ENCODE measurements around the gene MDK. TPM values are rescaled to one million over a fixed set of nuclear protein-coding genes. Genes with fewer than 3 reads are reported as not detected.

The MDK gene
- total RNA-seq, 5 donors from 2014 or later (not counting 1 experiment from before 2014, with no cell fraction given): 5.8 to 8.6 (median 8.3) TPM

DNA sequence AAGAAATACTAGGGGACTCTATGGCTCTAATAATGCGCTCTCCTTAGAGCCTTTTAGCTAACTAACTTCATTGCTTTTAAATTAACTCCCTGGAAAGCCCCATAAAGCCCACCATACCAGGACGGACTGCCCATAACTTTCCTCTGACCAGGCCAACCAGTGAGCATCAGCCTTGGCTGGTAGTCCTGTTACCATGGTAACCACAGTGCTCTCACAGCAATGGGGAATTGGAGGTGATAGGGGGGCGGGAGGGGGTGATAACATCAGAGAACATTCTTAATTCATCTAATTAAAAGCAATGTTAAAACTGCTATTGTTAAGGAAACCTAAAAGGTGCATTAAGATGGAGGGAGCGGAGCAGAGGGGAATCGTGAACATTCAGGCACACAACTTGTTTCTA is 37.3 kb downstream of the MDK start:
- Histone ChIP-seq H3K27ac (ENCODE audit: low read length) (no peak overlapping the region), H3K4me3 (ENCODE audit: control insufficient read depth in 1 of 2, extremely low read depth in 1 of 2, low read length in 1 of 2) (no peak overlapping the region), H3K4me1 (ENCODE audit: control insufficient read depth in 1 of 2, extremely low read depth in 1 of 2, insufficient read depth in 2 of 2, low read length in 2 of 2) (peaks cover 2 to 18% of the 10 kb centered on the region in 2 experiments), H3K27me3 (replicated peaks in 1 of 2; ENCODE audit: control insufficient read depth in 2 of 2, extremely low read depth in 1 of 2, insufficient read depth in 2 of 2, low read length in 1 of 2) (no peaks in the 10 kb centered on the region), H3K36me3 (ENCODE audit: control insufficient read depth in 2 of 2, extremely low read depth in 1 of 2, insufficient read depth in 1 of 2, low read length in 1 of 2) (peaks cover 0 to 66% of the 10 kb centered on the region in 2 donors), H3K9me3 (no peaks in the 10 kb centered on the region)
- Mint-ChIP-seq H3K4me1 (peaks cover 18 to 26% (median 25%) of the 10 kb centered on the region in 3 donors), H3K4me3 (no peak overlapping the region), H3K27me3 (no peaks in the 10 kb centered on the region), H3K36me3 (peaks cover 52% of the 10 kb centered on the region), H3K27ac (no peak overlapping the region), H3K9me3 (no peaks in the 10 kb centered on the region)
- no CpG with 5 or more reads among the region's 5 CpGs for WGBS (ENCODE audit: insufficient coverage)
- POLR2A ChIA-PET: no interaction called here
- DNase-seq (no peak), ATAC-seq (replicated peaks in 1 of 4) (no peak)
- CTCF ChIA-PET: no interaction called here

DNA sequence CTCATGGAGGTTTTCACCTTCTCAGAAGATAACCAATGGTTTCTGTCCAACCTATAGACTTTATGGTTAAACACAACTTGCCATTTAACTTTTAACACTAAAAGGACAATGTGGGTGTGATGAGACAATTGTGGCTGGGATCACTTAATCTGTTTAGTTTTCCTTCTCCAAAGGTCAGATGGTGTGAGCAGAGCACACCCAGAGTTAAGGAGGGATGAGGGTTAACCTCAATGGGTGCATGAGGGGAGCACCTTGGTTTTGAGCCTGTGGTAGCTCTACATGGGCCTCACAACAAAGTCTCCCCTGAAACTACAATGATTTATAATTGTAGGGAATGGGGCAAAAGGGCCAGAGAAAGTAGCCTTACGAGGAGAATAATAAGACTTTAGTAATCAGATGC is 39.0 kb downstream of the MDK start:
- H3K27ac Mint-ChIP-seq: no peak overlapping the region
- H3K36me3 ChIP-seq (ENCODE audit: control insufficient read depth in 2 of 2, extremely low read depth in 1 of 2, insufficient read depth in 1 of 2, low read length in 1 of 2): peaks cover 0 to 51% of the 10 kb centered on the region in 2 donors
- peaks cover 0 to 2% of the 10 kb centered on the region in 2 experiments for H3K4me1 ChIP-seq (ENCODE audit: control insufficient read depth in 1 of 2, extremely low read depth in 1 of 2, insufficient read depth in 2 of 2, low read length in 2 of 2)

DNA sequence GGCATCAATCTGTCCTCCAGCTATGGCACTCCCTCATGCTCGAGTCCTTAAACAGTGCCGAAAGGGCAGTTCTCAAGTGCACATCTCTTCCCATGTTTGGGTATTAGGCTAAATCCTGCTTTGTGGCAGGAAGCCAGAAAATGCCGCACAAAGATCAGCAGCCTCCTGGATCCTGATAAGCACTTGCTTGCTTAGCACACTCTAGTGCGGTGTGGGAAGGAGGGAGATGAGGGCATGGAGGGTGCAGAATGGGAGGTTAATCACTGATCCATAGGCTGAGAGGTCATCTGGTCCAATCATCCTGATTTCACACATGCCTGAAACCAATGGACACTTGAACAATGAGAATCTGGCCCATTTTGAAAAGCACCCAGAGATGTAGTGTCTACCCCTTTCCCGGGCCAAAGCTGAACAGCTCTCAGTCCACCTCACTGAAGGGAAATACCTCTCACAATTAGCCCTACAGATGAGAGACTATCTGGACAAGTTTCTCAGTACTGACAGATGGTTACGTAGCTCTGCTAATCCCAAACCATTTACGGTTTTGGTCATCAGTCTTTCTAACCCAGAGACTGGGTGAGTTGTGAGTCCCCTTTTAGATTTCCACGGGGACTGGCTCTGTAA is 39.9 kb downstream of the MDK start:
- H3K36me3 ChIP-seq (ENCODE audit: control insufficient read depth in 2 of 2, extremely low read depth in 1 of 2, insufficient read depth in 1 of 2, low read length in 1 of 2): peaks cover 0 to 45% of the 10 kb centered on the region in 2 donors
- no peak overlapping the region for H3K27ac ChIP-seq (ENCODE audit: low read length)
- Mint-ChIP-seq H3K36me3 (peaks cover 49% of the 10 kb centered on the region), H3K9me3 (no peaks in the 10 kb centered on the region), H3K27me3 (no peaks in the 10 kb centered on the region), H3K4me3 (no peak overlapping the region), H3K27ac (no peak overlapping the region), H3K4me1 (peaks cover 0 to 2% (median 0%) of the 10 kb centered on the region in 3 donors)
- no peaks in the 10 kb centered on the region for H3K9me3 ChIP-seq
- H3K4me3 ChIP-seq (ENCODE audit: control insufficient read depth in 1 of 2, extremely low read depth in 1 of 2, low read length in 1 of 2): no peak overlapping the region
- POLR2A ChIA-PET: no interaction called here
- H3K27me3 ChIP-seq (replicated peaks in 1 of 2; ENCODE audit: control insufficient read depth in 2 of 2, extremely low read depth in 1 of 2, insufficient read depth in 2 of 2, low read length in 1 of 2): no peaks in the 10 kb centered on the region
- ATAC-seq (replicated peaks in 1 of 4) (no peak), DNase-seq (no peak)
- 96% methylated on average over 4 of the region's 8 CpGs for WGBS (ENCODE audit: insufficient coverage)
- no peaks in the 10 kb centered on the region for H3K4me1 ChIP-seq (ENCODE audit: control insufficient read depth in 1 of 2, extremely low read depth in 1 of 2, insufficient read depth in 2 of 2, low read length in 2 of 2)
- CTCF ChIA-PET: no interaction called here

More for the DNA sequence above, 39.0 kb downstream of the MDK start:
- no peak overlapping the region for H3K27ac ChIP-seq (ENCODE audit: low read length)
- CTCF ChIA-PET: no interaction called here
- no peak for DNase-seq
- H3K4me3 ChIP-seq (ENCODE audit: control insufficient read depth in 1 of 2, extremely low read depth in 1 of 2, low read length in 1 of 2): no peak overlapping the region
- WGBS (ENCODE audit: insufficient coverage): no CpG with 5 or more reads among the region's 1 CpG
- Mint-ChIP-seq H3K4me1 (peaks cover 5 to 8% (median 8%) of the 10 kb centered on the region in 3 donors), H3K9me3 (no peaks in the 10 kb centered on the region), H3K4me3 (no peak overlapping the region), H3K36me3 (peaks cover 51% of the 10 kb centered on the region), H3K27me3 (no peaks in the 10 kb centered on the region)
- H3K9me3 ChIP-seq: no peaks in the 10 kb centered on the region
- no peaks in the 10 kb centered on the region for H3K27me3 ChIP-seq (replicated peaks in 1 of 2; ENCODE audit: control insufficient read depth in 2 of 2, extremely low read depth in 1 of 2, insufficient read depth in 2 of 2, low read length in 1 of 2)
- ATAC-seq (replicated peaks in 1 of 4): no peak
- POLR2A ChIA-PET: no interaction called here

DNA sequence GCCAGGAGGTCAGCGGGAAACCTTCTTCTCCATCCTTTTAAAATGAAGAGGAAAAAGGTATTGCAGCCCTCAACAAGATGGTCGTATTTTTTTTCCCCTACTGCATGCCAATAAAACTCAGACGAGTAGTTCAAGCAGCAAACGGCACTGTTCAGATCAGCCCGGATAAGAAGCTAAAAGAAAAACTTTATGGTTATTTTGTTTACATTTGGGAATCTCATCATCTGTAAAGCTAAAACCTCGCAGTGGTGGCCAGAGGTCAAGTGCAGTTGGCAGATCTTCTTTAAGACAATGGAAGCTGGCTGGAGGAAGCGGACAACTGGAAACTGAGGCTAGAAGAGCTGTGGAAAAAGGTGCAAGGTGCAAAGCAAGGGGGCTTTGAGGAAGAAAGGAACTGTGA is 41.1 kb downstream of the MDK start:
- ChIA-PET POLR2A (no interaction called here), CTCF (no interaction called here)
- WGBS (ENCODE audit: insufficient coverage): 98% methylated on average over 4 of the region's 7 CpGs

DNA sequence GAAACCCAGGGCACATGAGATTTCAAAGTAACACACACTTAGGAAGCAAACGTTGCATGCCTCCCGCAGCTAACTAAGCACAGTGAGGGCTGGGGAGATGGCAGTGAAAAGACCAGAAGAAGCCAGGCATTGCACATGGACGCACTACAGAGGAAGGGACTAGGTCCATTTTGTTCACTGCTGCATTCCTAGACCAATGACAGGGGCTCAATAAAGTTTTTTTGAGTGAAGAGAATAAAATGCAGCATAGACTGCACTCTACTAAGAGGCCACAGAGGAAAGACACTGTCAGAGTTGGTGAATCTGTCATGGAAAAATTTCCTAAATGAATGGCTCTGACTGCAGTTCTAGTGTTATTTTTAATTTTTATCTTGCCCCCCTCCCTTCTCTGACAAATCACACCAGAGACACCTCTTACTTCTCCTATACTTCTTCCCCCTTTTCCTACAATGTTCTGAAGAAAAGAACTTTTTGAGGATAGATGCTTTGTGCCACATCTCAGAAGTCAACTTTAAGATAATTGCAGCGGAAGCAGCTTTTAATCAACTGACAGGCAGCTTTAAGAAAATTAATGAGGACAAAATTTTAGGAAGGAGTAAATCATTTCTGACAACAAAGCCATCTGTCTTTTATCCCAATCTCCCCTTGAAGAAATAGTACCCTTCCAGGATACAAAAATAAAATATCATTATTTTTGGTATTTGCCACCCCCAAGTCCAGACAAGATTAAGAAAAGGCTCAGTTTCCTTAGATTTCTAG is 44.9 kb downstream of the MDK start:
- Histone ChIP-seq H3K4me1 (ENCODE audit: control insufficient read depth in 1 of 2, extremely low read depth in 1 of 2, insufficient read depth in 2 of 2, low read length in 2 of 2) (no peaks in the 10 kb centered on the region), H3K36me3 (ENCODE audit: control insufficient read depth in 2 of 2, extremely low read depth in 1 of 2, insufficient read depth in 1 of 2, low read length in 1 of 2) (peaks cover 0 to 43% of the 10 kb centered on the region in 2 donors), H3K4me3 (ENCODE audit: control insufficient read depth in 1 of 2, extremely low read depth in 1 of 2, low read length in 1 of 2) (no peak overlapping the region), H3K27ac (ENCODE audit: low read length) (no peak overlapping the region), H3K9me3 (no peaks in the 10 kb centered on the region), H3K27me3 (replicated peaks in 1 of 2; ENCODE audit: control insufficient read depth in 2 of 2, extremely low read depth in 1 of 2, insufficient read depth in 2 of 2, low read length in 1 of 2) (no peaks in the 10 kb centered on the region)
- ChIA-PET CTCF (interaction anchor here in 1 of 2 donors (0.6 kb wide), 1 partner anchor 76 kb away, joined by 7 read pairs; no protein-coding TSS in a partner anchor), POLR2A (no interaction called here)
- WGBS (ENCODE audit: insufficient coverage): 100% methylated on average over 3 of the region's 4 CpGs
- Mint-ChIP-seq H3K4me3 (no peak overlapping the region), H3K27ac (no peak overlapping the region), H3K4me1 (no peaks in the 10 kb centered on the region), H3K36me3 (peaks cover 60% of the 10 kb centered on the region), H3K27me3 (no peaks in the 10 kb centered on the region), H3K9me3 (no peaks in the 10 kb centered on the region)
- no peak for ATAC-seq (replicated peaks in 1 of 4)
- DNase-seq: no peak

More for the DNA sequence above, 41.1 kb downstream of the MDK start:
- peaks cover 50% of the 10 kb centered on the region for H3K36me3 Mint-ChIP-seq
- Histone ChIP-seq H3K4me1 (ENCODE audit: control insufficient read depth in 1 of 2, extremely low read depth in 1 of 2, insufficient read depth in 2 of 2, low read length in 2 of 2) (no peaks in the 10 kb centered on the region), H3K27ac (ENCODE audit: low read length) (no peak overlapping the region), H3K27me3 (replicated peaks in 1 of 2; ENCODE audit: control insufficient read depth in 2 of 2, extremely low read depth in 1 of 2, insufficient read depth in 2 of 2, low read length in 1 of 2) (no peaks in the 10 kb centered on the region), H3K4me3 (ENCODE audit: control insufficient read depth in 1 of 2, extremely low read depth in 1 of 2, low read length in 1 of 2) (no peak overlapping the region), H3K9me3 (no peaks in the 10 kb centered on the region), H3K36me3 (ENCODE audit: control insufficient read depth in 2 of 2, extremely low read depth in 1 of 2, insufficient read depth in 1 of 2, low read length in 1 of 2) (peaks cover 0 to 38% of the 10 kb centered on the region in 2 donors)
- no peak overlapping the region for H3K4me3 Mint-ChIP-seq
- no peaks in the 10 kb centered on the region for H3K4me1 Mint-ChIP-seq
- ATAC-seq (replicated peaks in 1 of 4) (no peak), DNase-seq (no peak)
- H3K27me3 Mint-ChIP-seq: no peaks in the 10 kb centered on the region
- no peak overlapping the region for H3K27ac Mint-ChIP-seq
- no peaks in the 10 kb centered on the region for H3K9me3 Mint-ChIP-seq

DNA sequence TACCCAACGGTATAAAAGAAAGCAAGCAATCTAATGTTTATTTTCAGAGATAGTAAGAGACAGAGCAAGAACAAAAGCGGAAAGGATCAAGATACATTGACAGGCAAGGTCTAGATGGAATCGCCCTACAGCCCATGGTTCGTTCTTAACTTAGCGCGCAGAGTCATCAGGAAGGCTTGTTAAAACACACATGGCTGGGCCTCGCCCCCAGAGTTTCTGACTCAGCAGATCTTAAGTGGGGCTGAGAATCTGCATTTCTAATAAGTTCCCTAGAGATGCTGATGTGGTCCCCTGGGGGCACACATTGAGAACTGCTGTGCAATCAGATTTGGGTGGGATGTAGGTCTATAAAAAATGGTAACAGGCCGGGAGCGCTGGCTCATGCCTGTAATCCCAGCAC is 45.9 kb downstream of the MDK start:
- H3K4me3 Mint-ChIP-seq: no peak overlapping the region
- DNase-seq: no peak

More for the DNA sequence above, 45.9 kb downstream of the MDK start:
- Histone ChIP-seq H3K4me3 (ENCODE audit: control insufficient read depth in 1 of 2, extremely low read depth in 1 of 2, low read length in 1 of 2) (no peak overlapping the region), H3K9me3 (no peaks in the 10 kb centered on the region), H3K27me3 (replicated peaks in 1 of 2; ENCODE audit: control insufficient read depth in 2 of 2, extremely low read depth in 1 of 2, insufficient read depth in 2 of 2, low read length in 1 of 2) (no peaks in the 10 kb centered on the region), H3K27ac (ENCODE audit: low read length) (no peak overlapping the region), H3K4me1 (ENCODE audit: control insufficient read depth in 1 of 2, extremely low read depth in 1 of 2, insufficient read depth in 2 of 2, low read length in 2 of 2) (no peaks in the 10 kb centered on the region), H3K36me3 (ENCODE audit: control insufficient read depth in 2 of 2, extremely low read depth in 1 of 2, insufficient read depth in 1 of 2, low read length in 1 of 2) (peaks cover 0 to 41% of the 10 kb centered on the region in 2 donors)
- Mint-ChIP-seq H3K9me3 (no peaks in the 10 kb centered on the region), H3K27me3 (no peaks in the 10 kb centered on the region), H3K36me3 (peaks cover 61% of the 10 kb centered on the region), H3K27ac (no peak overlapping the region), H3K4me1 (no peaks in the 10 kb centered on the region)
- ChIA-PET CTCF (no interaction called here), POLR2A (no interaction called here)
- WGBS (ENCODE audit: insufficient coverage): 89% methylated on average over 8 of the region's 9 CpGs
- no peak for ATAC-seq (replicated peaks in 1 of 4)
